Activated CD4-positive, alpha-beta T cell treated with anti-CD3 and anti-CD28 coated beads for 4 hours (primary cell): ENCODE data around the gene BEX3.
"Not testable (repeated sequence)": the region's sequence is repeated elsewhere in the genome, so short reads cannot be mapped to it uniquely, and the experiment has no call there.

Source experiments
- DNase-seq, 2 donors: peaks; one replicate each; pipeline ENCODE4 v3.0.0-alpha.2; 2020

The BEX3 gene

GRCh38 chrX:103376118-103376978, at the start of gene BEX3:
BEX3 (plus strand) TSS chrX:103376538; CDS start chrX:103377522, 984 bp downstream.
- DNase-seq, result peak; percentile 16 to 18

GRCh38 chrX:103329991-103330390, 46.3 kb upstream of the BEX3 start, which contains the start of gene TCEAL7:
TCEAL7 (plus strand) TSS chrX:103330239; CDS start chrX:103331404, 1,165 bp downstream.
- no peak for DNase-seq

GRCh38 chrX:103330681-103331288, 45.6 kb upstream of the BEX3 start:
- no peak for DNase-seq

- DNase-seq, result no peak
These were observed 37.7 kb upstream of the BEX3 start for GRCh38 chrX:103338663-103339062.

GRCh38 chrX:103343105-103343504, 33.2 kb upstream of the BEX3 start:
- peak; percentile 22 to 23 for DNase-seq

- DNase-seq, result no peak
These were observed 31.7 kb upstream of the BEX3 start for GRCh38 chrX:103344606-103345005.

GRCh38 chrX:103347682-103348397, 28.5 kb upstream of the BEX3 start:
- DNase-seq, result no peak

- no peak for DNase-seq
These were observed 20.1 kb upstream of the BEX3 start, which contains the start of gene TCEAL9 for GRCh38 chrX:103356130-103356798. TCEAL9 (plus strand) TSS chrX:103356506; CDS start chrX:103357685, 1,179 bp downstream.

- no peak for DNase-seq
These were observed 19.5 kb upstream of the BEX3 start for GRCh38 chrX:103356858-103357257.

- DNase-seq, result no peak
These were observed 18.5 kb upstream of the BEX3 start for GRCh38 chrX:103357871-103358270.

GRCh38 chrX:103359605-103360004, 16.7 kb upstream of the BEX3 start:
- not testable (repeated sequence) for DNase-seq

GRCh38 chrX:103360092-103360491, 16.2 kb upstream of the BEX3 start:
- no peak for DNase-seq

GRCh38 chrX:103360916-103361315, 15.4 kb upstream of the BEX3 start:
- no peak for DNase-seq

GRCh38 chrX:103361798-103362197, 14.5 kb upstream of the BEX3 start:
- DNase-seq, result no peak

- no peak for DNase-seq
These were observed 13.9 kb upstream of the BEX3 start for GRCh38 chrX:103362474-103362873.

- DNase-seq, result no peak
These were observed 13.3 kb upstream of the BEX3 start for GRCh38 chrX:103363046-103363445.

GRCh38 chrX:103367502-103367901, 8.8 kb upstream of the BEX3 start:
- DNase-seq, result no peak

GRCh38 chrX:103369479-103369878, 6.9 kb upstream of the BEX3 start:
- DNase-seq, result no peak

GRCh38 chrX:103372886-103373285, 3.5 kb upstream of the BEX3 start:
- DNase-seq, result no peak

GRCh38 chrX:103373581-103373980, 2.8 kb upstream of the BEX3 start:
- no peak for DNase-seq

- no peak for DNase-seq
These were observed 614 bp downstream of the BEX3 start for GRCh38 chrX:103376979-103377324.

GRCh38 chrX:103378990-103379389, 2.7 kb downstream of the BEX3 start:
- no peak for DNase-seq

GRCh38 chrX:103382877-103383276, 6.5 kb downstream of the BEX3 start:
- no peak for DNase-seq
